AG09319 (cell line): ENCODE results near the gene PALD1.
"Not testable (repeated sequence)": the region's sequence is repeated elsewhere in the genome, so short reads cannot be mapped to it uniquely, and the experiment has no call there.

Experiments used
- DNase-seq: peaks from one replicate; pipeline ENCODE4 v3.0.0-alpha.2; 2010; ENCODE audit warnings: low read depth; ENCODE audit errors: extremely low read depth
- CTCF ChIP-seq: IDR thresholded peaks from 2 replicates; pipeline ENCODE4 v1.5.1; 2011; ENCODE audit warnings: low read depth, mild to moderate bottlenecking, inconsistent platforms, low read length, moderate library complexity

Gene PALD1

GRCh38 chr10:70601746-70602145, 123.2 kb downstream of the PALD1 start:
- no peak for DNase-seq
- no peak for TF ChIP-seq CTCF

- no peak for DNase-seq
- no peak for TF ChIP-seq CTCF
Measured at GRCh38 chr10:70602665-70603448, 124.3 kb downstream of the PALD1 start, which contains the start of gene PRF1. PRF1 (minus strand) TSS chr10:70602741; CDS start chr10:70600902, 1,839 bp downstream.

GRCh38 chr10:70603449-70603801, 124.9 kb downstream of the PALD1 start:
- no peak for DNase-seq
- TF ChIP-seq CTCF = no peak

- TF ChIP-seq CTCF = no peak
- no peak for DNase-seq
Measured at GRCh38 chr10:70604106-70604505, 125.5 kb downstream of the PALD1 start.

GRCh38 chr10:70605161-70605560, 126.6 kb downstream of the PALD1 start:
- no peak for DNase-seq
- TF ChIP-seq CTCF = no peak

GRCh38 chr10:70607936-70608335, 129.4 kb downstream of the PALD1 start:
- DNase-seq = no peak
- TF ChIP-seq CTCF = no peak

- DNase-seq = no peak
- TF ChIP-seq CTCF = no peak
Measured at GRCh38 chr10:70613941-70614340, 135.4 kb downstream of the PALD1 start.

GRCh38 chr10:70614364-70614763, 135.8 kb downstream of the PALD1 start:
- DNase-seq = not testable (repeated sequence)
